CD4-positive, alpha-beta memory T cell (primary cell): ENCODE measurements around the gene SP100. TPM values are rescaled to one million over a fixed set of nuclear protein-coding genes. Genes with fewer than 3 reads are reported as not detected.

Source experiments
- CTCF ChIA-PET: fragments of 350-600 bp; sonication (Branson Sonifier 250); formaldehyde crosslinking; loops from one replicate; lab custom pipeline; 2021; ENCODE audit warnings: inconsistent platforms; ENCODE audit not compliant: partially characterized antibody; lab: Charles Lee
- POLR2A ChIA-PET: fragments of 350-600 bp; sonication (Branson Sonifier 250); formaldehyde crosslinking; loops from one replicate; lab custom pipeline; 2021; ENCODE audit not compliant: partially characterized antibody; lab: Charles Lee
- DNase-seq, 5 donors: peaks; one replicate each; pipeline versions ENCODE4 v3.0.0 to v3.0.0-alpha.2; 2020 to 2022; ENCODE audit warnings: mixed read lengths in 1 of 5
- H3K27ac ChIP-seq: one replicate; pipeline ENCODE4 v1.7.0; 2013; ENCODE audit warnings: low read depth, low read length
- H3K27me3 ChIP-seq: 2 replicates; pipeline ENCODE4 v1.7.0; 2013; ENCODE audit warnings: mild to moderate bottlenecking, low read length, moderate library complexity; ENCODE audit not compliant: insufficient read depth
- H3K36me3 ChIP-seq: 2 replicates; pipeline ENCODE4 v1.7.0; 2013; ENCODE audit warnings: mild to moderate bottlenecking, low read length, moderate library complexity; ENCODE audit not compliant: insufficient read depth
- H3K4me1 ChIP-seq: 2 replicates; pipeline ENCODE4 v1.7.0; 2013; ENCODE audit warnings: mild to moderate bottlenecking, low read length, moderate library complexity; ENCODE audit not compliant: insufficient read depth
- H3K4me3 ChIP-seq, 2 donors: one replicate each; pipeline ENCODE4 v1.7.0; 2013; ENCODE audit warnings: low read length in 2 of 2, mild to moderate bottlenecking in 1 of 2
- H3K9me3 ChIP-seq, 2 donors: one replicate each; pipeline ENCODE4 v1.7.0; 2013; ENCODE audit warnings: low read length in 2 of 2, control low read depth in 1 of 2; ENCODE audit not compliant: control insufficient read depth in 1 of 2
- H3K27ac Mint-ChIP-seq, 7 donors: one replicate each; pipeline ENCODE4 v1.8.0; 2020 to 2021; ENCODE audit warnings: mixed read lengths in 7 of 7, mild to moderate bottlenecking in 6 of 7, inconsistent platforms in 3 of 7, moderate library complexity in 3 of 7
- H3K27me3 Mint-ChIP-seq, 2 donors: one replicate each; pipeline ENCODE4 v1.8.0; 2020 to 2021; ENCODE audit warnings: mixed read lengths in 2 of 2
- H3K36me3 Mint-ChIP-seq, 2 donors: one replicate each; pipeline ENCODE4 v1.8.0; 2020 to 2021; ENCODE audit warnings: mixed read lengths in 2 of 2, inconsistent platforms in 1 of 2, mild to moderate bottlenecking in 1 of 2
- H3K4me1 Mint-ChIP-seq, 4 donors: one replicate each; pipeline ENCODE4 v1.8.0; 2020 to 2021; ENCODE audit warnings: mixed read lengths in 4 of 4, mild to moderate bottlenecking in 1 of 4
- H3K4me3 Mint-ChIP-seq, 8 donors: one replicate each; pipeline ENCODE4 v1.8.0; 2020 to 2021; ENCODE audit warnings: mixed read lengths in 8 of 8, mild to moderate bottlenecking in 7 of 8, moderate library complexity in 6 of 8, inconsistent platforms in 3 of 8
- H3K9me3 Mint-ChIP-seq, 8 donors: one replicate each; pipeline ENCODE4 v1.8.0; 2020 to 2021; ENCODE audit warnings: mixed read lengths in 8 of 8, mild to moderate bottlenecking in 5 of 8, inconsistent platforms in 3 of 8, moderate library complexity in 1 of 8
- intact Hi-C: fragments of 100-400 bp; cut with micrococcal nuclease; formaldehyde crosslinking; loops from one replicate; pipeline ENCODE4 v1.15.1; 2023
- polyA plus RNA-seq, 2 donors: library from polyadenylated mRNA; unstranded; fragments of 300-500 nt; fragmentation: Illumina TruSeq; gene quantifications; one replicate each; pipeline ENCODE4 v1.2.3, GENCODE V29; 2021
- total RNA-seq, 2 experiments: library from RNA; stranded (reverse); gene quantifications; one replicate each; pipeline ENCODE4 v1.2.3, GENCODE V29; 2021

SP100 gene
- total and polyA plus RNA-seq, 4 experiments from 2014 or later: 101 to 226 (median 216) TPM

- H3K4me1 ChIP-seq: peaks cover 11% of the 10 kb centered on the region
- Mint-ChIP-seq H3K27me3 (peaks cover 0 to 2% of the 10 kb centered on the region in 2 donors), H3K27ac (no peak overlapping the region), H3K36me3 (peaks cover 4 to 19% of the 10 kb centered on the region in 2 donors), H3K4me3 (no peak overlapping the region), H3K9me3 (peaks cover 5 to 28% (median 22%) of the 10 kb centered on the region in 8 donors), H3K4me1 (peaks cover 9 to 10% (median 10%) of the 10 kb centered on the region in 4 donors)
- POLR2A ChIA-PET: interaction anchor here (0.7 kb wide), 1 partner anchor 99 kb away, joined by 3 read pairs; no protein-coding TSS in a partner anchor
- CTCF ChIA-PET: no interaction called here
- intact Hi-C loops: no loop called here
- no peaks in the 10 kb centered on the region for H3K27me3 ChIP-seq
- H3K9me3 ChIP-seq: peaks cover 0 to 6% of the 10 kb centered on the region in 2 donors
- no peak for DNase-seq
- no peaks in the 10 kb centered on the region for H3K36me3 ChIP-seq
- H3K27ac ChIP-seq: no peak overlapping the region
- no peak overlapping the region for H3K4me3 ChIP-seq
Observed at GRCh38 chr2:230577114-230577513, 161.1 kb downstream of the SP100 start.

DNA sequence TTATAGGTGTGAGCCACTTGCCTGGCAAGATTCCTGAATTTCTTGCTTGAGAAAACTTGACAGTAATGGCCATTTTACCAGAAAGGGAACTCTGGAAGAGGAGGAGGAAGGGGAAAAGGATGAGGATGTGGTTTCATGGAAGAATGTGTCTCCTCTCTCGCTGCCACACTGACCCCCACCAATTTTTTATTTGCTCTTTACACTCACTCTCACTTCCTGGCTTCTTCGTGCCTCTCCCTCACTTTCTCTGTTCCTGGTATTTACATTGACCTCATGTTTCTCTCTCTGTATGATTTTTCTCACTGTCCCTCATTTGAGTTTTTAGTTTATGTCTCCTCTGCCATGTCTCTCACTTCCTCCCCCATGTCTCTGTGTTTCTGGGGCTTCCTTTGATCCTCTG, 162.1 kb downstream of the SP100 start:
- Histone ChIP-seq H3K9me3 (peaks cover 0 to 6% of the 10 kb centered on the region in 2 donors), H3K27me3 (no peaks in the 10 kb centered on the region), H3K4me3 (no peak overlapping the region), H3K36me3 (no peaks in the 10 kb centered on the region), H3K4me1 (peaks cover 18% of the 10 kb centered on the region), H3K27ac (no peak overlapping the region)
- Mint-ChIP-seq H3K4me1 (peaks cover 17 to 20% (median 17%) of the 10 kb centered on the region in 4 donors), H3K9me3 (peaks cover 7 to 27% (median 18%) of the 10 kb centered on the region in 8 donors), H3K27me3 (peaks cover 0 to 2% of the 10 kb centered on the region in 2 donors), H3K36me3 (peaks cover 4 to 18% of the 10 kb centered on the region in 2 donors), H3K4me3 (no peak overlapping the region), H3K27ac (no peak overlapping the region)
- DNase-seq: no peak
- POLR2A ChIA-PET: no interaction called here
- CTCF ChIA-PET: no interaction called here
- intact Hi-C loops: no loop called here

DNA sequence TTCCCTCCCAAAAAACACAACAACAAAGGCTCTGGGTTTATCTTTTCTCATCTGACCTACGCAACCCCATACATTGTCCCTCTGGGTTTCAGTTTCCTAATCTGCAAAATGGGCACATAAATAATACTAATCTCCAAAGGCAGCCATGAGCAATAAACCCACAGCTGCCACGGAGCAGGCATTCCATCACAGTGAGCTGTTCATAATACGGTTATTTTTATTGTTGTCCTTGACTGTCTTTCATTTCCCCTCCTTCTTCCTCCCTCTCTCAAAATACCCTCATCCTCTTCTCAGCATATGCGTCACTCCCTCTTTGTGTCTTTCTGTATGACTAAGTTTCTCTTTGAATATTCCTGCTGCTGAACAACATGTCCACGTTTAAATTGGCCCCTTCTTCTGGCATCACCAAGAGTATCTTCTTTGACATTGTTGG, 166.9 kb downstream of the SP100 start:
- no peaks in the 10 kb centered on the region for H3K36me3 Mint-ChIP-seq
- no peaks in the 10 kb centered on the region for H3K27me3 ChIP-seq
- H3K36me3 ChIP-seq: no peaks in the 10 kb centered on the region
- H3K27ac ChIP-seq: no peak overlapping the region
- H3K4me1 Mint-ChIP-seq: peaks cover 12 to 13% (median 12%) of the 10 kb centered on the region in 4 donors
- POLR2A ChIA-PET: interaction anchor here (1.2 kb wide), 1 partner anchor 19 kb away, joined by 3 read pairs; no protein-coding TSS in a partner anchor
- H3K4me3 Mint-ChIP-seq: peak overlapping the region in 5 of 8 donors; percentile 0 to 60 (median 23)
- peaks cover 14% of the 10 kb centered on the region for H3K4me1 ChIP-seq
- H3K27me3 Mint-ChIP-seq: peaks cover 0 to 2% of the 10 kb centered on the region in 2 donors
- peaks cover 0 to 5% (median 0%) of the 10 kb centered on the region in 8 donors for H3K9me3 Mint-ChIP-seq
- DNase-seq: no peak
- intact Hi-C loops: no loop called here
- H3K4me3 ChIP-seq: no peak overlapping the region
- CTCF ChIA-PET: no interaction called here
- H3K9me3 ChIP-seq: no peaks in the 10 kb centered on the region
- H3K27ac Mint-ChIP-seq: no peak overlapping the region

GRCh38 chr2:230583581-230583980, 167.6 kb downstream of the SP100 start:
- Histone ChIP-seq H3K4me1 (peaks cover 8% of the 10 kb centered on the region), H3K4me3 (no peak overlapping the region), H3K9me3 (no peaks in the 10 kb centered on the region), H3K36me3 (no peaks in the 10 kb centered on the region), H3K27me3 (no peaks in the 10 kb centered on the region), H3K27ac (no peak overlapping the region)
- ChIA-PET POLR2A (no interaction called here), CTCF (no interaction called here)
- H3K4me3 Mint-ChIP-seq: no peak overlapping the region
- DNase-seq: no peak
- H3K4me1 Mint-ChIP-seq: peaks cover 12 to 14% (median 13%) of the 10 kb centered on the region in 4 donors
- H3K36me3 Mint-ChIP-seq: peaks cover 0 to 2% of the 10 kb centered on the region in 2 donors
- no peak overlapping the region for H3K27ac Mint-ChIP-seq
- intact Hi-C loops: no loop called here
- peaks cover 0 to 5% (median 0%) of the 10 kb centered on the region in 8 donors for H3K9me3 Mint-ChIP-seq
- peaks cover 0 to 2% of the 10 kb centered on the region in 2 donors for H3K27me3 Mint-ChIP-seq

GRCh38 chr2:230586328-230586982, 170.5 kb downstream of the SP100 start:
- Mint-ChIP-seq H3K27me3 (no peaks in the 10 kb centered on the region), H3K4me1 (peaks cover 22 to 35% (median 27%) of the 10 kb centered on the region in 4 donors), H3K4me3 (no peak overlapping the region), H3K36me3 (peaks cover 0 to 4% of the 10 kb centered on the region in 2 donors), H3K27ac (no peak overlapping the region), H3K9me3 (peaks cover 0 to 5% (median under 1%) of the 10 kb centered on the region in 8 donors)
- H3K4me1 ChIP-seq: peaks cover 20% of the 10 kb centered on the region
- no peak for DNase-seq
- ChIA-PET POLR2A (interaction anchor here (0.7 kb wide), 1 partner anchor 418 kb away, joined by 3 read pairs; no protein-coding TSS in a partner anchor), CTCF (no interaction called here)
- H3K9me3 ChIP-seq: no peaks in the 10 kb centered on the region
- H3K27me3 ChIP-seq: no peaks in the 10 kb centered on the region
- no peak overlapping the region for H3K4me3 ChIP-seq
- no peaks in the 10 kb centered on the region for H3K36me3 ChIP-seq
- H3K27ac ChIP-seq: no peak overlapping the region
- intact Hi-C loops: no loop called here

- H3K27me3 ChIP-seq: no peaks in the 10 kb centered on the region
- intact Hi-C loops: no loop called here
- POLR2A ChIA-PET: no interaction called here
- no peak for DNase-seq
- no peak overlapping the region for H3K27ac ChIP-seq
- Mint-ChIP-seq H3K27me3 (no peaks in the 10 kb centered on the region), H3K36me3 (peaks cover 0 to 7% of the 10 kb centered on the region in 2 donors), H3K4me1 (peaks cover 24 to 49% (median 34%) of the 10 kb centered on the region in 4 donors), H3K9me3 (peaks cover 0 to 2% (median 0%) of the 10 kb centered on the region in 8 donors), H3K27ac (no peak overlapping the region), H3K4me3 (no peak overlapping the region)
- CTCF ChIA-PET: no interaction called here
- H3K4me3 ChIP-seq: no peak overlapping the region
- H3K36me3 ChIP-seq: no peaks in the 10 kb centered on the region
- H3K9me3 ChIP-seq: no peaks in the 10 kb centered on the region
- peaks cover 21% of the 10 kb centered on the region for H3K4me1 ChIP-seq
Observed at GRCh38 chr2:230589025-230589424, 173.0 kb downstream of the SP100 start.

GRCh38 chr2:230589497-230590015, 173.6 kb downstream of the SP100 start:
- no peaks in the 10 kb centered on the region for H3K27me3 ChIP-seq
- H3K4me1 Mint-ChIP-seq: peaks cover 24 to 54% (median 36%) of the 10 kb centered on the region in 4 donors
- H3K4me3 Mint-ChIP-seq: peak overlapping the region in 2 of 8 donors; percentile 9 to 17
- no peaks in the 10 kb centered on the region for H3K9me3 ChIP-seq
- CTCF ChIA-PET: no interaction called here
- H3K4me1 ChIP-seq: peaks cover 21% of the 10 kb centered on the region
- no peak overlapping the region for H3K4me3 ChIP-seq
- peak overlapping the region in 5 of 7 donors; percentile 6 to 85 (median 21) for H3K27ac Mint-ChIP-seq
- peaks cover 0 to 2% (median 0%) of the 10 kb centered on the region in 8 donors for H3K9me3 Mint-ChIP-seq
- no peak for DNase-seq
- H3K36me3 Mint-ChIP-seq: peaks cover 0 to 7% of the 10 kb centered on the region in 2 donors
- H3K27ac ChIP-seq: no peak overlapping the region
- H3K36me3 ChIP-seq: no peaks in the 10 kb centered on the region
- POLR2A ChIA-PET: interaction anchor here (1.4 kb wide), 1 partner anchor 14 kb away, joined by 7 read pairs; no protein-coding TSS in a partner anchor
- intact Hi-C loops: no loop called here
- H3K27me3 Mint-ChIP-seq: no peaks in the 10 kb centered on the region
